ENCODE results near the gene AGR2.

- TF ChIP-seq CTCF (IDR thresholded peaks at IDR 0.05) (no peak), SIN3A (IDR thresholded peaks at IDR 0.05; ENCODE audit: borderline replicate concordance, insufficient read depth, low read depth, low read length) (no peak), POLR2AphosphoS5 (IDR thresholded peaks at IDR 0.05; ENCODE audit: low read depth, low read length) (no peak)
Observed at GRCh38 chr7:16764942-16765341, 39.9 kb downstream of the AGR2 start.

Measured in Panc1 (cell line).